Keratinocyte (primary cell): ENCODE measurements around the gene PRSS50.

Experiments
- CTCF ChIP-seq, 3 experiments: IDR thresholded peaks in 1 of 3; conservative IDR thresholded peaks in 1 of 3; optimal IDR thresholded peaks in 1 of 3; 2 replicates in 2 of 3; 3 replicates in 1 of 3; pipeline versions ENCODE3 to v1.5.1; 2011; ENCODE audit warnings: low read length in 3 of 3, mild to moderate bottlenecking in 3 of 3, moderate library complexity in 2 of 3, control low read depth in 1 of 3, inconsistent platforms in 1 of 3; ENCODE audit not compliant: insufficient read depth in 2 of 3; ENCODE audit errors: extremely low read depth in 1 of 3
- EZH2 ChIP-seq: IDR thresholded peaks from one replicate; pipeline ENCODE4 v1.6.1; 2012; ENCODE audit warnings: inconsistent platforms, mild to moderate bottlenecking, low read length, moderate library complexity

GRCh38 chr3:46719735-46720271, 2.1 kb upstream of the PRSS50 start:
- no peak for TF ChIP-seq CTCF (optimal IDR thresholded peaks at IDR 0.05 in 1 of 3, IDR thresholded peaks at IDR 0.05 in 1 of 3, conservative IDR thresholded peaks at IDR 0.05 in 1 of 3; ENCODE audit: extremely low read depth in 1 of 3, insufficient read depth in 2 of 3, low read length in 3 of 3)
- no peak for TF ChIP-seq EZH2
